Hepatocyte (in vitro differentiated cells): ENCODE data around the gene ODF2.

Source experiments
- CTCF ChIP-seq: fragments of 200-600 bp; sonication (generic); IDR thresholded peaks from 2 replicates; pipeline ENCODE4 v1.5.1; 2016; ENCODE audit warnings: antibody characterized with exemption, mild to moderate bottlenecking; ENCODE audit not compliant: poor library complexity
- EZH2 ChIP-seq: fragments of 200-600 bp; sonication (generic); IDR thresholded peaks from 2 replicates; pipeline ENCODE4 v1.6.1; 2016; ENCODE audit warnings: antibody characterized with exemption, mild to moderate bottlenecking, borderline replicate concordance

GRCh38 chr9:128494108-128494745 lies 38.4 kb downstream of the ODF2 start:
- TF ChIP-seq CTCF (no peak), EZH2 (no peak)
